Fibroblast of lung (primary cell): ENCODE data around the gene TECR. TPM values are rescaled to one million over a fixed set of nuclear protein-coding genes. Genes with fewer than 3 reads are reported as not detected.

Experiments
- DNase-seq, 2 donors: peaks; one replicate each; pipeline versions ENCODE4 v3.0.0 to v3.0.0-alpha.2; 2010; ENCODE audit warnings: low read depth in 2 of 2
- H2AFZ ChIP-seq: 2 replicates; pipeline ENCODE4 v1.5.1; 2012; ENCODE audit warnings: low read length, control low read depth, inconsistent platforms
- H3K27ac ChIP-seq: 2 replicates; pipeline ENCODE4 v1.5.1; 2011; ENCODE audit warnings: low read length, control low read depth; ENCODE audit not compliant: insufficient read depth
- H3K27me3 ChIP-seq: 2 replicates; pipeline ENCODE4 v1.5.1; 2011; ENCODE audit warnings: mild to moderate bottlenecking, low read length; ENCODE audit not compliant: control insufficient read depth, insufficient read depth
- H3K36me3 ChIP-seq: 2 replicates; pipeline ENCODE4 v1.5.1; 2011; ENCODE audit warnings: low read length; ENCODE audit not compliant: control insufficient read depth, insufficient read depth
- H3K4me1 ChIP-seq: 2 replicates; pipeline ENCODE4 v1.5.1; 2011; ENCODE audit warnings: low read length; ENCODE audit not compliant: control insufficient read depth, insufficient read depth; ENCODE audit errors: extremely low read depth
- H3K4me2 ChIP-seq: 2 replicates; pipeline ENCODE4 v1.5.1; 2011; ENCODE audit warnings: low read length, control low read depth; ENCODE audit not compliant: insufficient read depth; ENCODE audit errors: extremely low read depth
- H3K4me3 ChIP-seq, 4 experiments: fragments of 200-600 bp in 1 of 4; sonication (generic) in 1 of 4; replicated peaks in 1 of 4; 2 replicates each; pipeline ENCODE4 v1.5.1; 2011 to 2016; ENCODE audit warnings: low read length in 4 of 4, low read depth in 3 of 4, mild to moderate bottlenecking in 3 of 4, control low read depth in 2 of 4, inconsistent platforms in 1 of 4, mixed read lengths in 1 of 4; ENCODE audit not compliant: insufficient read depth in 1 of 4; ENCODE audit errors: control extremely low read depth in 1 of 4
- H3K79me2 ChIP-seq: 2 replicates; pipeline ENCODE4 v1.5.1; 2012; ENCODE audit warnings: mild to moderate bottlenecking, low read length, inconsistent platforms; ENCODE audit not compliant: control insufficient read depth, insufficient read depth
- H3K9ac ChIP-seq: 2 replicates; pipeline ENCODE4 v1.5.1; 2011; ENCODE audit warnings: mild to moderate bottlenecking, low read length, control low read depth; ENCODE audit not compliant: insufficient read depth
- H3K9me3 ChIP-seq: 2 replicates; pipeline ENCODE4 v1.5.1; 2012; ENCODE audit warnings: low read depth, low read length; ENCODE audit not compliant: control insufficient read depth, insufficient read depth
- H4K20me1 ChIP-seq: 2 replicates; pipeline ENCODE4 v1.5.1; 2011; ENCODE audit warnings: low read length; ENCODE audit not compliant: control insufficient read depth, insufficient read depth; ENCODE audit errors: extremely low read depth
- EZH2 ChIP-seq: IDR thresholded peaks from 2 replicates; pipeline ENCODE4 v1.5.1; 2012; ENCODE audit warnings: low read length, control low read depth, mild to moderate bottlenecking; ENCODE audit errors: missing control alignments
- polyA plus RNA-seq, 2 donors: library from polyadenylated mRNA; depleted of rRNA in 1 of 2; stranded (reverse) in 1 of 2; unstranded in 1 of 2; fragments of >200 nt; gene quantifications; 2 replicates each; pipeline ENCODE4 v1.2.1, GENCODE V29; 2011 to 2012; ENCODE audit warnings: missing spikeins in 1 of 2
- total RNA-seq: library from RNA; depleted of rRNA; stranded (reverse); fragments of >200 nt; gene quantifications from 2 replicates; pipeline ENCODE4 v1.2.1, GENCODE V29; 2014
- TF ChIP-seq, protein P1 (sequence below), 2 donors: IDR thresholded peaks in 1 of 2; conservative IDR thresholded peaks in 1 of 2; 1 replicate in 1 of 2; 2 replicates in 1 of 2; pipeline ENCODE4 v1.5.1; 2011 to 2012; ENCODE audit warnings: low read length in 2 of 2, control low read depth in 1 of 2, inconsistent platforms in 1 of 2, low read depth in 1 of 2, mild to moderate bottlenecking in 1 of 2

TECR gene
- total and polyA plus RNA-seq, 2 donors (not counting 1 experiment from before 2014, with no cell fraction given), result 34.0 to 73.4 TPM

DNA sequence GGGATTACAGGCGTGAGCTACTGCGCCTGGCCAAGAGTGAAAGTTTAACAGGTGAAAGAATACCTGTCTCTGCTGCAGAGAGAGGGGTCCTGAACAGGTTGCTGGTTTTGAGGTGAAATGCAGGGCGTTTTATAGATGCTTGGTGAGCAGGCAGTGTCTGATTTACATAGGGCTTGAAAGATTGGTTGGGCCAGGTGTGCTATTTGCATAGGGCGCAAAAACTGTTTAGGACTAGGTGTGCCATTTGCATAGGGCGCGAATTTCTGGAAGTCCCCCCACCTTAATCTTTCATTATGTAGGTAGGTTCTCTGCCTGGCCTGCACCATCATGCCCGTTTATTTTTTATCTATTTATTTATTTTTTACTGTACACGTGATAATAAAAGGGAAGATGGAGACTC lies 47.0 kb downstream of the TECR start:
- H3K36me3 ChIP-seq, result no peaks in the 10 kb centered on the region
- H3K4me2 ChIP-seq, result no peak overlapping the region
- no peak for DNase-seq
- no peak overlapping the region for H3K27ac ChIP-seq
- no peak overlapping the region for H3K4me3 ChIP-seq
- H4K20me1 ChIP-seq, result no peaks in the 10 kb centered on the region
- no peak overlapping the region for H2AFZ ChIP-seq
- no peak for TF ChIP-seq EZH2
- TF ChIP-seq, protein P1, sequence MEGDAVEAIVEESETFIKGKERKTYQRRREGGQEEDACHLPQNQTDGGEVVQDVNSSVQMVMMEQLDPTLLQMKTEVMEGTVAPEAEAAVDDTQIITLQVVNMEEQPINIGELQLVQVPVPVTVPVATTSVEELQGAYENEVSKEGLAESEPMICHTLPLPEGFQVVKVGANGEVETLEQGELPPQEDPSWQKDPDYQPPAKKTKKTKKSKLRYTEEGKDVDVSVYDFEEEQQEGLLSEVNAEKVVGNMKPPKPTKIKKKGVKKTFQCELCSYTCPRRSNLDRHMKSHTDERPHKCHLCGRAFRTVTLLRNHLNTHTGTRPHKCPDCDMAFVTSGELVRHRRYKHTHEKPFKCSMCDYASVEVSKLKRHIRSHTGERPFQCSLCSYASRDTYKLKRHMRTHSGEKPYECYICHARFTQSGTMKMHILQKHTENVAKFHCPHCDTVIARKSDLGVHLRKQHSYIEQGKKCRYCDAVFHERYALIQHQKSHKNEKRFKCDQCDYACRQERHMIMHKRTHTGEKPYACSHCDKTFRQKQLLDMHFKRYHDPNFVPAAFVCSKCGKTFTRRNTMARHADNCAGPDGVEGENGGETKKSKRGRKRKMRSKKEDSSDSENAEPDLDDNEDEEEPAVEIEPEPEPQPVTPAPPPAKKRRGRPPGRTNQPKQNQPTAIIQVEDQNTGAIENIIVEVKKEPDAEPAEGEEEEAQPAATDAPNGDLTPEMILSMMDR (conservative IDR thresholded peaks at IDR 0.05 in 1 of 2, IDR thresholded peaks at IDR 0.05 in 1 of 2; ENCODE audit: low read depth in 1 of 2, low read length in 2 of 2), result no peak
- H3K4me1 ChIP-seq, result peaks cover 4% of the 10 kb centered on the region
- no peaks in the 10 kb centered on the region for H3K27me3 ChIP-seq
- H3K9ac ChIP-seq, result no peak overlapping the region
- H3K9me3 ChIP-seq, result no peaks in the 10 kb centered on the region
- peaks cover 5% of the 10 kb centered on the region for H3K79me2 ChIP-seq

DNA sequence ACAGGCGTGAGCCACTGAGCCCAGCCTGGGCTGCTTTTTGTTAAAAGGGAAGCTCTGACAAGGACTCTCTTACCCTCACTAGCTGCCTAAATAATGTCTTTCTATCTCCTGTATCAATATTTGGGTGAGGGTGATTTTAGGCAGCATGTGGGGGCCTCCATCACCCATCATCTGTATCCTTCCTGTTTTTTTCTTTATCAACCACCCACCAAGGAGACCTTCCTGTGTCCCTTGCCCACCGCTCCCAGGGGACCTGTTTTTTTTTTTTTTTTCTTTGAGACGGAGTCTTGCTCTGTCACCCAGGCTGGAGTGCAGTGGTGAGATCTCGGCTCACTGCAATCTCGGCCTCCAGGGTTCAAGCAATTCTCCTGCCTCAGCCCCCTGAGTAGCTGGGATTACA lies 47.9 kb downstream of the TECR start:
- no peaks in the 10 kb centered on the region for H3K36me3 ChIP-seq
- no peak overlapping the region for H3K9ac ChIP-seq
- H3K4me1 ChIP-seq, result peaks cover 4% of the 10 kb centered on the region
- H3K79me2 ChIP-seq, result no peaks in the 10 kb centered on the region
- no peaks in the 10 kb centered on the region for H4K20me1 ChIP-seq
- H3K9me3 ChIP-seq, result no peaks in the 10 kb centered on the region
- no peak overlapping the region for H2AFZ ChIP-seq
- no peak for TF ChIP-seq EZH2
- TF ChIP-seq, protein P1 (conservative IDR thresholded peaks at IDR 0.05 in 1 of 2, IDR thresholded peaks at IDR 0.05 in 1 of 2; ENCODE audit: low read depth in 1 of 2, low read length in 2 of 2), result no peak
- H3K27me3 ChIP-seq, result no peaks in the 10 kb centered on the region
- no peak overlapping the region for H3K27ac ChIP-seq
- DNase-seq, result no peak
- no peak overlapping the region for H3K4me2 ChIP-seq
- no peak overlapping the region for H3K4me3 ChIP-seq

DNA sequence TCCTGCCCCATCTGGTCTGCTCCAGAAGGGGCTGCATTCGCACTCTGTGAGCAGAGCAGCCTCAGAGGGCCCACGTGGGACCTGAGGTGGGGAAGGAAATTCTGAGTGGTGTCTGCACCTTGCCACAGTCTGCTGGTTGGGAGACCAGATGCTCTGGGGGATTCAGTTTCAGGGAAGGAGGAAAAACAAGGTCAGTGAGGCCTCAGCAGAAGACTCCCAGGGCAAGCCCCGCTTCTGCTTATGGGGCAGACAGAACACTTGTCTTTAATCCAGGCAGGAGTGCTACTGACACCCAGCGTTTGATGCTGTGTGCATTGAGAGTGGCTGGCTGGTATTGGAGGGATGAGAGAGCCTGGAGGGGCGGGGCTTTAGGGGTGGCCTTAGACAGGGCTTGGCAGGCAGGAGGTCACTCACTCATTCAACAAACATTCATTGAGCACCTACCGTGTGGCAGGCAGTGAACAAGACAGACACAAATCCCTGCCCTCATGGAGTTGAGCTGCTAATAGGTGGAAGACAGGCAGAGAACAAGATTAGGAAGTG lies 48.6 kb downstream of the TECR start:
- H3K4me1 ChIP-seq, result peaks cover 4% of the 10 kb centered on the region
- H3K27ac ChIP-seq, result no peak overlapping the region
- H3K4me2 ChIP-seq, result no peak overlapping the region
- TF ChIP-seq, protein P1 (conservative IDR thresholded peaks at IDR 0.05 in 1 of 2, IDR thresholded peaks at IDR 0.05 in 1 of 2; ENCODE audit: low read depth in 1 of 2, low read length in 2 of 2), result no peak
- TF ChIP-seq EZH2, result no peak
- H3K9me3 ChIP-seq, result no peaks in the 10 kb centered on the region
- no peaks in the 10 kb centered on the region for H3K27me3 ChIP-seq
- no peaks in the 10 kb centered on the region for H4K20me1 ChIP-seq
- H3K9ac ChIP-seq, result no peak overlapping the region
- no peaks in the 10 kb centered on the region for H3K79me2 ChIP-seq
- no peak overlapping the region for H3K4me3 ChIP-seq
- H3K36me3 ChIP-seq, result no peaks in the 10 kb centered on the region
- no peak overlapping the region for H2AFZ ChIP-seq
- DNase-seq, result no peak
